GM21737 (cell line): ENCODE measurements around the gene FAM171A2.
"Not testable (repeated sequence)": the region's sequence is repeated elsewhere in the genome, so short reads cannot be mapped to it uniquely, and the experiment has no call there.

Experiments used
- ATAC-seq: cut with Tn5 transposase; IDR thresholded peaks from one replicate; pipeline ENCODE4 v1.9.1; 2021; ENCODE audit warnings: mild to moderate bottlenecking, moderate library complexity; ENCODE audit not compliant: unreplicated experiment

FAM171A2 gene

GRCh38 chr17:44383861-44384260 is 20.2 kb upstream of the FAM171A2 start:
- ATAC-seq: no peak

- ATAC-seq: no peak
Measured at GRCh38 chr17:44383363-44383762, 19.7 kb upstream of the FAM171A2 start.

GRCh38 chr17:44382917-44383316 is 19.3 kb upstream of the FAM171A2 start:
- ATAC-seq: no peak

GRCh38 chr17:44381810-44382305 is 18.2 kb upstream of the FAM171A2 start:
- no peak for ATAC-seq

GRCh38 chr17:44380767-44381166 is 17.1 kb upstream of the FAM171A2 start:
- no peak for ATAC-seq

- no peak for ATAC-seq
Measured at GRCh38 chr17:44379887-44380286, 16.2 kb upstream of the FAM171A2 start.

GRCh38 chr17:44378171-44378705 is 14.6 kb upstream of the FAM171A2 start:
- ATAC-seq: no peak

- no peak for ATAC-seq
Measured at GRCh38 chr17:44376779-44377178, 13.1 kb upstream of the FAM171A2 start.

GRCh38 chr17:44376124-44376523 is 12.5 kb upstream of the FAM171A2 start:
- no peak for ATAC-seq

- no peak for ATAC-seq
Measured at GRCh38 chr17:44375196-44376017, 11.8 kb upstream of the FAM171A2 start.

- ATAC-seq: no peak
Measured at GRCh38 chr17:44374306-44375195, 10.9 kb upstream of the FAM171A2 start.

GRCh38 chr17:44372036-44372435 is 8.4 kb upstream of the FAM171A2 start:
- ATAC-seq: no peak

- not testable (repeated sequence) for ATAC-seq
Measured at GRCh38 chr17:44369414-44370023, 5.9 kb upstream of the FAM171A2 start.

GRCh38 chr17:44368391-44369243 is 5.0 kb upstream of the FAM171A2 start:
- not testable (repeated sequence) for ATAC-seq

GRCh38 chr17:44367231-44367979 is 3.8 kb upstream of the FAM171A2 start:
- ATAC-seq: no peak

- not testable (repeated sequence) for ATAC-seq
Measured at GRCh38 chr17:44365051-44365450, 1.4 kb upstream of the FAM171A2 start.

- no peak for ATAC-seq
Measured at GRCh38 chr17:44362949-44363612, 572 bp downstream of the FAM171A2 start.

GRCh38 chr17:44362459-44362948 is 1.1 kb downstream of the FAM171A2 start:
- no peak for ATAC-seq
